GM12891 (cell line): ENCODE data around the gene URM1.

Experiments used
- PAX5 ChIP-seq: IDR thresholded peaks from 2 replicates; pipeline ENCODE4 v1.6.1; 2011; ENCODE audit warnings: low read length, moderate library complexity, mild to moderate bottlenecking; ENCODE audit not compliant: insufficient read depth, severe bottlenecking
- POLR2A ChIP-seq: IDR thresholded peaks from 2 replicates; pipeline ENCODE4 v1.6.1; 2011; ENCODE audit warnings: low read depth, low read length, control low read depth
- POLR2AphosphoS5 ChIP-seq: IDR thresholded peaks from 2 replicates; pipeline ENCODE4 v1.6.1; 2011; ENCODE audit warnings: low read depth, low read length, control low read depth
- POU2F2 ChIP-seq: IDR thresholded peaks from 2 replicates; pipeline ENCODE4 v1.6.1; 2011; ENCODE audit warnings: low read depth, mild to moderate bottlenecking, control low read depth, low read length, moderate library complexity
- SPI1 ChIP-seq: IDR thresholded peaks from 2 replicates; pipeline ENCODE4 v1.6.1; 2011; ENCODE audit warnings: low read depth, low read length, control low read depth
- TAF1 ChIP-seq: IDR thresholded peaks from 2 replicates; pipeline ENCODE4 v1.6.1; 2011; ENCODE audit warnings: low read depth, low read length, control low read depth

DNA sequence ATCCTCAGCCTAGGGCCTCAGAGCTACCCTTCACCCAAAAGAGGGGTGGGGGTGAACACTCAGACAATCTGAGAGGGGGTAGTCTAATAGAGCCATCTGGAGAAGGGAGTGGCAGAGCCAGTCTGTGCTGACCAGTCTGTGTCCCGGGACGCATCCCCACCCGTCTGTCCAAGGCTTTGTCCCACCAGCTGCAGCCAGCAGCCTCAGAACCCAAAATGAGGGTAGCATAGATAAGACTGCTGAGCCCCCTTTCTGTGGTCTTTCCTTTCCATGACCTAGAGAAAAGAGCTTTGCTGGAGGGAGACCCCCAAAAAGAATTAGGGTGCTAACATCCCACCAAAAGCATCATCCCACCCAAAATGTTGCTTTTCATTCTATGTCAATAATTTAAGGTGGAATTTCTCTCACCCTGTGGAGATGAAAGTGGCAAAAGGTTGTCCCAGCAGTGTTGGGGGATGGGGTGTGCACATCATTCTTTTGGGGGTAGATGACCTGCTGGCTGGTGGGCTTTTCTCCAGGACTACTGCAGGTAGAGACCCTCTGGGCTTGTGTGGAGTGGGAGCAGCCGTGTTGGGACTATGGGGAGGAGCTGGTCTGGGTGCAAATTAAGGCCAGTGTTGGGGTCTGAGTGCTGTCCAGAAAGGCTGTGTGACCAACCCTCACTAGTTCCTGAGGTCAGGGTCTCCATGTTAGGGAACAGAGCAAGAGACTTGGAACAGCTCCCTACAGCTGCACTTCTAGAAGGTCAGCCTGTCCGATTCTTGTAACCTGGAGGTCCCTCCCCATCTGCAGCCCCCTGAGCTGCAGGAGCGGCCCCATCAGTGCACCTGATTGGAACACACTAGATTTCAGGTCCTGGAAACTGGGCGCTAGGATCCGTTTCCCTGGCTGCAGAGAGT is 19.9 kb downstream of the URM1 start:
- TF ChIP-seq POLR2A (no peak), POLR2AphosphoS5 (no peak), PAX5 (no peak), POU2F2 (no peak), TAF1 (no peak), SPI1 (no peak)
